ENCODE measurements around the gene FER. TPM values are rescaled to one million over a fixed set of nuclear protein-coding genes. Genes with fewer than 3 reads are reported as not detected.

FER gene
- total RNA-seq, 2 experiments from 2014 or later, result 14.2 to 15.9 TPM

- Histone ChIP-seq H3K4me1 (ENCODE audit: insufficient read depth, low read length) (no peaks in the 10 kb centered on the region), H3K9me3 (ENCODE audit: control insufficient read depth in 1 of 2, insufficient read depth in 1 of 2, low read length in 2 of 2) (no peaks in the 10 kb centered on the region), H3K36me3 (ENCODE audit: insufficient read depth, low read length) (no peaks in the 10 kb centered on the region), H3K27me3 (ENCODE audit: control insufficient read depth in 1 of 2, insufficient read depth in 2 of 2, low read length in 2 of 2) (no peaks in the 10 kb centered on the region), H3K27ac (ENCODE audit: low read depth in 1 of 2, low read length in 2 of 2) (no peak overlapping the region), H3K4me3 (ENCODE audit: low read length) (no peak overlapping the region)
- no peaks in the 10 kb centered on the region for H3K9me3 Mint-ChIP-seq
- TF ChIP-seq CTCF (IDR thresholded peaks at IDR 0.05), result no peak
- intact Hi-C loops (cut with DNase I, micrococcal nuclease), result no loop called here
- no peak for DNase-seq
- ChIA-PET POLR2A (no interaction called here), CTCF (no interaction called here)
- H3K36me3 Mint-ChIP-seq (ENCODE audit: low read depth), result peaks cover 5% of the 10 kb centered on the region
- H3K27me3 Mint-ChIP-seq, result no peaks in the 10 kb centered on the region
- H3K4me1 Mint-ChIP-seq (ENCODE audit: low read depth), result peaks cover 4% of the 10 kb centered on the region
- no peak overlapping the region for H3K27ac Mint-ChIP-seq
- H3K4me3 Mint-ChIP-seq, result no peak overlapping the region
- no peak for ATAC-seq (ENCODE audit: poor library complexity)
Observed at GRCh38 chr5:109192555-109193281, 445.0 kb downstream of the FER start.

- H3K27me3 Mint-ChIP-seq, result peaks cover 3% of the 10 kb centered on the region
- H3K9me3 Mint-ChIP-seq, result no peaks in the 10 kb centered on the region
- intact Hi-C loops (cut with DNase I, micrococcal nuclease), result no loop called here
- ChIA-PET POLR2A (no interaction called here), CTCF (no interaction called here)
- no peak for TF ChIP-seq CTCF (IDR thresholded peaks at IDR 0.05)
- Histone ChIP-seq H3K27me3 (ENCODE audit: control insufficient read depth in 1 of 2, insufficient read depth in 2 of 2, low read length in 2 of 2) (no peaks in the 10 kb centered on the region), H3K4me1 (ENCODE audit: insufficient read depth, low read length) (no peaks in the 10 kb centered on the region), H3K9me3 (ENCODE audit: control insufficient read depth in 1 of 2, insufficient read depth in 1 of 2, low read length in 2 of 2) (no peaks in the 10 kb centered on the region), H3K36me3 (ENCODE audit: insufficient read depth, low read length) (no peaks in the 10 kb centered on the region), H3K27ac (ENCODE audit: low read depth in 1 of 2, low read length in 2 of 2) (no peak overlapping the region), H3K4me3 (ENCODE audit: low read length) (no peak overlapping the region)
- DNase-seq (no peak), ATAC-seq (ENCODE audit: poor library complexity) (no peak)
- H3K27ac Mint-ChIP-seq, result no peak overlapping the region
- no peaks in the 10 kb centered on the region for H3K36me3 Mint-ChIP-seq (ENCODE audit: low read depth)
- peaks cover 4% of the 10 kb centered on the region for H3K4me1 Mint-ChIP-seq (ENCODE audit: low read depth)
- no peak overlapping the region for H3K4me3 Mint-ChIP-seq
Observed at GRCh38 chr5:109195667-109196066, 448.0 kb downstream of the FER start.

DNA sequence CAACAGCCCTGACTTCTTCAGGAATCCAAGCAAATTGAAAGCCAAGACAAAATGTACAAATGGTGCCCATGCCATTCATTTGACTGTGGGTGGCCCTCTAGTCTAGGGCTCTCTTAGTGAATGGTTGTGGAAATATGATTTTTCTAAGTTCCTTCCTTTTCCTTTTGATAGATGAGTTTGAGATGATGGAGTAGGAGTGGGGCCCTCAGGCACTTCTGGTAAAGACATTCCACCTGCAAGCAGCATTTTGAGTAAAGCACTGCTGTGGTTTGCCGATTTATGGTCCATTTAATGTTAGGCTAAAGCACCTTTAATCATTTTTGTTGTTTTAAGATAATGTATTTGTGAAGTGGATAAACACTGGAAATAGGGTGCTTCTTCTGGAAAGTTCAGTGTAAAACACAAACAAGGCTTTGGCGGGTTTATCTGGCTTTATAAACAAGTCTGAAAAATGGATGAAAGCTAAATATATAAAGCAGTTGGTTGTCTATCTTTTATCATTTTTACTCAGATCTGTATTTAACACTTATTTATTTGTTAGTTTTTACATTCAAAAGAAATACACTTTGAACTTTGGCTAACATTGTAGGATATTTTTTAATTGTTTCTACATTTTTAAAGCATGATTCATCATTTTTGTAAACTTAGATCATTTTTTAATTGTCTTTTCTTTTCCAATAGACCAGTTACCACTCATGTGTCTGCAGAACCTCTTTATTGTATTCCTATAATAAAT is 448.6 kb downstream of the FER start:
- no peak overlapping the region for H3K4me3 ChIP-seq (ENCODE audit: low read length)
- no peak for TF ChIP-seq CTCF (IDR thresholded peaks at IDR 0.05)
- no peak overlapping the region for H3K27ac ChIP-seq (ENCODE audit: low read depth in 1 of 2, low read length in 2 of 2)
- no peaks in the 10 kb centered on the region for H3K4me1 ChIP-seq (ENCODE audit: insufficient read depth, low read length)
- H3K36me3 Mint-ChIP-seq (ENCODE audit: low read depth), result no peaks in the 10 kb centered on the region
- ATAC-seq (ENCODE audit: poor library complexity) (no peak), DNase-seq (no peak)
- no peaks in the 10 kb centered on the region for H3K36me3 ChIP-seq (ENCODE audit: insufficient read depth, low read length)
- ChIA-PET CTCF (interaction anchor here (0.7 kb wide), 1 partner anchor 268 kb away, joined by 6 read pairs; no protein-coding TSS in a partner anchor), POLR2A (no interaction called here)
- H3K4me3 Mint-ChIP-seq, result no peak overlapping the region
- H3K27me3 ChIP-seq (ENCODE audit: control insufficient read depth in 1 of 2, insufficient read depth in 2 of 2, low read length in 2 of 2), result no peaks in the 10 kb centered on the region
- intact Hi-C loops (cut with DNase I, micrococcal nuclease), result no loop called here
- H3K27ac Mint-ChIP-seq, result no peak overlapping the region
- peaks cover 2% of the 10 kb centered on the region for H3K4me1 Mint-ChIP-seq (ENCODE audit: low read depth)
- no peaks in the 10 kb centered on the region for H3K9me3 Mint-ChIP-seq
- no peaks in the 10 kb centered on the region for H3K9me3 ChIP-seq (ENCODE audit: control insufficient read depth in 1 of 2, insufficient read depth in 1 of 2, low read length in 2 of 2)
- H3K27me3 Mint-ChIP-seq, result peaks cover 3% of the 10 kb centered on the region
